ENCODE results near the gene PALLD.

PALLD gene

DNA sequence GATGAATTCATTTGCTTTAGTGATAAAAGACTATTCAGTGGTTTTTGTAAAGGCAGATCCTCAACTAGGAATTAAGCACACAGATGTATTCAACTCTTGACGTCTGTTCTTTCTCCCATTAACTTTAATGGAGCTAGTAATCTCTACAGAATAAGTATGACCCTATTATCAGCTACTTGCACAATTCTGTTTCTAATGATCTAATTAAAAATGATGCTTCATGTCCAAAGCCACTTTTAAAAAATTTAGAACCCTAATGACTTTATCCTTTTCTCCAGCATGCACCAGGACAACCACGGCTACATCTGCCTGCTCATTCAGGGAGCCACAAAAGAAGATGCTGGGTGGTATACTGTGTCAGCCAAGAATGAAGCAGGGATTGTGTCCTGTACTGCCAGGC lies 427.8 kb downstream of the PALLD start:
- TF ChIP-seq MYC (IDR thresholded peaks at IDR 0.05; ENCODE audit: low read depth, low read length) (no peak), POLR2A (IDR thresholded peaks at IDR 0.05; ENCODE audit: extremely low read depth, insufficient read length) (no peak)
- TF ChIP-seq, protein P1, sequence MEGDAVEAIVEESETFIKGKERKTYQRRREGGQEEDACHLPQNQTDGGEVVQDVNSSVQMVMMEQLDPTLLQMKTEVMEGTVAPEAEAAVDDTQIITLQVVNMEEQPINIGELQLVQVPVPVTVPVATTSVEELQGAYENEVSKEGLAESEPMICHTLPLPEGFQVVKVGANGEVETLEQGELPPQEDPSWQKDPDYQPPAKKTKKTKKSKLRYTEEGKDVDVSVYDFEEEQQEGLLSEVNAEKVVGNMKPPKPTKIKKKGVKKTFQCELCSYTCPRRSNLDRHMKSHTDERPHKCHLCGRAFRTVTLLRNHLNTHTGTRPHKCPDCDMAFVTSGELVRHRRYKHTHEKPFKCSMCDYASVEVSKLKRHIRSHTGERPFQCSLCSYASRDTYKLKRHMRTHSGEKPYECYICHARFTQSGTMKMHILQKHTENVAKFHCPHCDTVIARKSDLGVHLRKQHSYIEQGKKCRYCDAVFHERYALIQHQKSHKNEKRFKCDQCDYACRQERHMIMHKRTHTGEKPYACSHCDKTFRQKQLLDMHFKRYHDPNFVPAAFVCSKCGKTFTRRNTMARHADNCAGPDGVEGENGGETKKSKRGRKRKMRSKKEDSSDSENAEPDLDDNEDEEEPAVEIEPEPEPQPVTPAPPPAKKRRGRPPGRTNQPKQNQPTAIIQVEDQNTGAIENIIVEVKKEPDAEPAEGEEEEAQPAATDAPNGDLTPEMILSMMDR (IDR thresholded peaks at IDR 0.05; ENCODE audit: low read depth, low read length) = no peak
- TF ChIP-seq, protein P2, sequence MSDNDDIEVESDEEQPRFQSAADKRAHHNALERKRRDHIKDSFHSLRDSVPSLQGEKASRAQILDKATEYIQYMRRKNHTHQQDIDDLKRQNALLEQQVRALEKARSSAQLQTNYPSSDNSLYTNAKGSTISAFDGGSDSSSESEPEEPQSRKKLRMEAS (IDR thresholded peaks at IDR 0.05; ENCODE audit: low read depth, low read length) = no peak
- H3K4me3 ChIP-seq (ENCODE audit: low read depth, low read length) = no peak overlapping the region
- DNase-seq (ENCODE audit: low read depth) = no peak

GRCh38 chr4:168925789-168926490 lies 429.1 kb downstream of the PALLD start:
- TF ChIP-seq, protein P1 (IDR thresholded peaks at IDR 0.05; ENCODE audit: low read depth, low read length) = no peak
- TF ChIP-seq, protein P2 (IDR thresholded peaks at IDR 0.05; ENCODE audit: low read depth, low read length) = no peak
- TF ChIP-seq POLR2A (IDR thresholded peaks at IDR 0.05; ENCODE audit: extremely low read depth, insufficient read length) (no peak), MYC (IDR thresholded peaks at IDR 0.05; ENCODE audit: low read depth, low read length) (no peak)
- no peak for DNase-seq (ENCODE audit: low read depth)
- H3K4me3 ChIP-seq (ENCODE audit: low read depth, low read length) = no peak overlapping the region

DNA sequence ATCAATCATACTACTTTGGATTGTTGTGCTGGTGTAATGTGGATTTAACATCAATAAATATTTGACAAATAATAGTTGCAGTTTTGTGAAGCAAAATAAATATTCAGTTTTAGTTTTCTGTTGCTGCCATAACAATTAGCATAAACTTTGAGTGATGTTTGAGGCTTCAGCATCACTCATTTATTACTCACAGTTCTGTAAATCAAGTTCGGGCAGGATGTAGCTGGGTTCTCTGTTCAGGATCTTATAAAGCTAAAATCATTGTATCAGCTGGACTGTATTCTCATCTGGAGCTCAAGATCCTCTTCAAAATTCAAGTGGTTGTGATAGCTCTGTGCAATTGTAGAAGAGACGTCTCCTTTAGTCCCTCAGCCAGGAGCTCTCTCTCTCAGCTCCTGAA lies 431.5 kb downstream of the PALLD start:
- DNase-seq (ENCODE audit: low read depth) = no peak
- TF ChIP-seq MYC (IDR thresholded peaks at IDR 0.05; ENCODE audit: low read depth, low read length) (no peak), POLR2A (IDR thresholded peaks at IDR 0.05; ENCODE audit: extremely low read depth, insufficient read length) (no peak)
- TF ChIP-seq, protein P2 (IDR thresholded peaks at IDR 0.05; ENCODE audit: low read depth, low read length) = no peak
- TF ChIP-seq, protein P1 (IDR thresholded peaks at IDR 0.05; ENCODE audit: low read depth, low read length) = no peak
- no peak overlapping the region for H3K4me3 ChIP-seq (ENCODE audit: low read depth, low read length)

GRCh38 chr4:168928875-168929274 lies 432.0 kb downstream of the PALLD start:
- DNase-seq (ENCODE audit: low read depth) = no peak
- no peak for TF ChIP-seq MYC (IDR thresholded peaks at IDR 0.05; ENCODE audit: low read depth, low read length)
- TF ChIP-seq, protein P1 (IDR thresholded peaks at IDR 0.05; ENCODE audit: low read depth, low read length) = no peak
- TF ChIP-seq POLR2A (IDR thresholded peaks at IDR 0.05; ENCODE audit: extremely low read depth, insufficient read length) = no peak
- TF ChIP-seq, protein P2 (IDR thresholded peaks at IDR 0.05; ENCODE audit: low read depth, low read length) = no peak
- H3K4me3 ChIP-seq (ENCODE audit: low read depth, low read length) = no peak overlapping the region

DNA sequence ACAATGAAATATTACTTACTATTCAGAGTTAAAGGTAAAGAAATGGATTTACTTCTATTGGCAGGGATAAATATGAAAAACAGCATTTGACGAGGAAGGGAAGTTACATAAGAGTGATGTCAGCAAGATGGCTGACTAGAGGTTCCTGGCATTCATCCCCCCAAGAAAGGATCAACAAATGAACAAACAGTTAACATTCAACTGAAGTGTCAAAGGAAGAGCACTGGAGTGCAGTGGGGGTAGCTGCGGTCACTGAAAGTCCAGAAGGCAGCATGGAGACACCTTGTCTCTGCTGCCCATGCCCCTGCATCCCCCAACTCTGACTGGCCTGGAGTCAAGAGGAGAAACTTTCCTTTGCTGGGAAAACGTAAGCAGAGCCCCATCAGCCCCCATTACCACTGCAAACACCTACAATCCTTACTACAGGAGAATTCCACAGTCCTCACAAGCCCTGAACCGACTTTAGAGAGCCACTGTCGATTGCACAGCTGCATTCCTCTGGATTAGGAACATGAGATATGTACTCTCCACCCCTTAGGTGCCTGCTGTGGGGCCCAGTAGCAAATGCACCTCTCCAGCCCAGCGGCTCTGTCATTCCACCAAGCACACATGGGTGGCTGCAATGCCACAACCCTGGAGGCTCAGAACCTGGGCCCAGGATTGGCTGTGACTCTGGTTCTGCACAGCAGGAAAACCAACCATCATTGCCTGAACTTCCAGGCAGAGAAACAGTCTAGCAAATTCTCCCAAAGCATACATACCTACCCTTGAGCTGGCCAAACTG lies 433.8 kb downstream of the PALLD start:
- TF ChIP-seq MYC (IDR thresholded peaks at IDR 0.05; ENCODE audit: low read depth, low read length) (no peak), POLR2A (IDR thresholded peaks at IDR 0.05; ENCODE audit: extremely low read depth, insufficient read length) (no peak)
- TF ChIP-seq, protein P2 (IDR thresholded peaks at IDR 0.05; ENCODE audit: low read depth, low read length) = no peak
- TF ChIP-seq, protein P1 (IDR thresholded peaks at IDR 0.05; ENCODE audit: low read depth, low read length) = no peak
- DNase-seq (ENCODE audit: low read depth) = no peak
- no peak overlapping the region for H3K4me3 ChIP-seq (ENCODE audit: low read depth, low read length)
